NCI-H460 (cell line): Measurements from ENCODE around the gene ZCWPW2. TPM values are rescaled to one million over a fixed set of nuclear protein-coding genes. Genes with fewer than 3 reads are reported as not detected.
A peak's percentile ranks its signal among the peaks of the same experiment; 100 is the strongest.

Experiments used
- DNase-seq: peaks from one replicate; pipeline ENCODE4 v3.0.0-alpha.2; 2016; ENCODE audit warnings: low read depth; ENCODE audit errors: extremely low read depth
- polyA plus RNA-seq: library from polyadenylated mRNA; depleted of rRNA; stranded (reverse); fragments of >200 nt; gene quantifications from 2 replicates; pipeline ENCODE4 v1.2.3, GENCODE V29; 2014; cell fraction: nucleus; rRNA removed
- total RNA-seq: library from RNA; depleted of rRNA; stranded (reverse); fragments of >200 nt; shearing (Covaris generic); gene quantifications from 2 replicates; pipeline ENCODE4 v1.2.3, GENCODE V29; 2014; rRNA removed

The ZCWPW2 gene, protein sequence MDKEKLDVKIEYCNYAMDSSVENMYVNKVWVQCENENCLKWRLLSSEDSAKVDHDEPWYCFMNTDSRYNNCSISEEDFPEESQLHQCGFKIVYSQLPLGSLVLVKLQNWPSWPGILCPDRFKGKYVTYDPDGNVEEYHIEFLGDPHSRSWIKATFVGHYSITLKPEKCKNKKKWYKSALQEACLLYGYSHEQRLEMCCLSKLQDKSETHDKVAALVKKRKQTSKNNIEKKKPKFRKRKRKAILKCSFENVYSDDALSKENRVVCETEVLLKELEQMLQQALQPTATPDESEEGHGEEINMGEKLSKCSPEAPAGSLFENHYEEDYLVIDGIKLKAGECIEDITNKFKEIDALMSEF
- 0.22 and 0.29 TPM in 2 replicates for total RNA-seq
- 0.93 TPM in 1 of 2 replicates, not detected in the other for polyA plus RNA-seq

DNA sequence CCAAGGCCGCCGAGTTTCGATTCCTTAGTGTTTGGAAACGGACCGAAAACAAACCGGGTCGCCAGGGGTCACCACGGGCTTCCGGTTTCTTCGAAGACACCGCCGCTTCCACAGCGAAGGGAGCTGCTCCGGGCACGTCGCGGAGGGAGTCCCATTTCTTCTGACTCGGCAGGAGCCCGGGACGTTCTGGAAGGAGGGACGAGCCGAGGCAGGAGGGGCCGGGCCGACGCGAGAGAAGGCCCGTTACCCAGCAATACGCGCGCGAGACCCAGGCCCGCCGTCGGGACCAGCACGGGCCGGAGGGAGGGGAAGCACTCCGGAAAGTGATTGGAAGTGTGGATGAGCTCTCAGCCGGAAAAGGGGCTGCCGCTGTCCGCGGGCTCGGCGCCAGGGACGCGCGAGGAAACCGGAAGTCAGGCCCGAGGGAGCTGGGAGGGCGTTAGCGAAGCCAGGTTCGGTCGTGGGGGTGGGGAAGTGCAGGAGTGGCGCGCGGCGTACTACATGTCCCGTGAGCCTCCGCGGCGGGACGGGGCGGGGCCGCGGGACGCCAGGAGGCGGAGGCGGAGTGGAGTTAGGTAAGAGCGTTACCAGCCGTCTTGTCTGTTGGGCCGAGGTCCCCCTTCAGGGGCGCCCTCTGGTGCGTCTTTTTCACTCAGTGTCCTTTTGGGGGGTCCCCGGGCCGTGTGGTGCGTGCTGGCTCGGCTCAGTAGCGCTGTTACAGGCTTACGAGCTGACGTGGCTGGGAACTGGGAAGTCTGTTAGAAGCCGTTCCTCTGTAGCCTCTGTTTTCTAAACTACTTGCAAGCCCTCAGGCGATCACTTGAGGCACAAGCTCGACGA lies at the start of gene ZCWPW2, which contains the start of gene AZI2:
Gene ZCWPW2 (plus strand): TSS at position 93 of the 840 bp plus-strand sequence. CDS start 64,348 bp downstream, outside the sequence.
Gene AZI2 (minus strand): TSS at position 196 of the 840 bp plus-strand sequence. CDS start 8,207 bp downstream, outside the sequence.
- DNase-seq: peak; percentile 88

DNA sequence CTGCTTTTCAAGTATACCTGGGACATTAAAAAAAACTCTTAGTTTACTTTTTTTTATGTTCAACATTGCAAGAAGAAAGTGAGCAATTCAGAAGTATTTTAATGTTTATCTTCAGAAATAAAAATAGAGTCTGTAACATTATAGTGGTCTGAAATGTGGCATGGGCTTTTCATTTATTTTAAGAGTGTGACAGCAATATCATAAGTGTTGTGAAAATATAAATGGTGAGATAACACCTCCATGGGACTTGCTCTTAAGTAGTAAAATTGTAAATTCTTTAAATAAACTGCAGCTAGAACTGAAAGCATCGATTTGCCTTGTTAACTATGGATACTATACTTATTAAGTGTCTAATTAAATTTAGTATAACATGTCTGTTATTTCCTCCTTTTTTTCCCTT lies 48.8 kb upstream of the ZCWPW2 start:
- DNase-seq: no peak

DNA sequence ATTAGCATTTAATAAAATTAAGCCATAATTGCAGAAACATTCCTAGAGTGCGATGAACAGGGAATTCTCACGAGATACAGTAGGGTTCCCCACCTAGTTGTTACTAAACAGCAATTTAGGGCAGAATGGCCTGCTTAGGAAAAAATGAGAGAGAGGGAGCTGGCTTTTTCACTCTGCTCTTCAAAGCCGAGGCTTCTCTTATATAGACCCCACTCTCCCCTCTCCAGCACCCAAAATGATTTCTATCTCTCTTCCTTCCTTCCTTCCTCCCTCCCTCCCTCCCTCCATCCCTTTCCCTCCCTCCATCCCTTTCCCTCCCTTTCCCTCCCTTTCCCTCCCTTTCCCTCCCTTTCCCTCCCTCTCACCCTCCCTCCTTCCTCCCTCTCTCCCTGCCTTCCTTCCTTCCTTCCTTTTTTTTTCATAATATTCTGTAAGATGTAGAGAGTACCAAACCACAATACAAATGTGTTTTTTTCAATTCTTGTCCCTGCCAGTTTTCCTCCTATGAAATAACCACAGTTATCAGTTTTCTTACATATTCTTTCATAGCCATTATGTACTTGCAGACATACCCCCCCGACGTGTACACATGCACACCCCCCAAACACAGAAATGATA lies 48.1 kb upstream of the ZCWPW2 start:
- DNase-seq: no peak

DNA sequence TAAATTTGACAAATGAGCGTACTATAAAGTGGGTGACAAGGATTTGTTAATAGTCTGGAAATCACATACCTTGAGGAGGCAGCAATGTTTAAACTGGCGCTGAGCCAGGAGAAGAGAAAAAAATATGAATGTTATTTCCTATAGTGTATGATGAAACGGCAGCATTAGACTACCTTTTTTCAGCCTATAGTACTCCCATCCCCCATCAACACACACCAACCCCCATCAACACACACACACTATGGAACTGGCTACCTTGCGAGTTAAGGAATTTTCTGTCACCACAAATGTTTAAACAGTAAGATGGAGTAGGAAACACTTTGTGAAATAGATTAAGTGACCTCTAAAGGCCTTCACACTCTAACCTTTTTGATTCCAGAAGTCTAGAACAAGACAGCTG lies 46.8 kb upstream of the ZCWPW2 start:
- DNase-seq: no peak

DNA sequence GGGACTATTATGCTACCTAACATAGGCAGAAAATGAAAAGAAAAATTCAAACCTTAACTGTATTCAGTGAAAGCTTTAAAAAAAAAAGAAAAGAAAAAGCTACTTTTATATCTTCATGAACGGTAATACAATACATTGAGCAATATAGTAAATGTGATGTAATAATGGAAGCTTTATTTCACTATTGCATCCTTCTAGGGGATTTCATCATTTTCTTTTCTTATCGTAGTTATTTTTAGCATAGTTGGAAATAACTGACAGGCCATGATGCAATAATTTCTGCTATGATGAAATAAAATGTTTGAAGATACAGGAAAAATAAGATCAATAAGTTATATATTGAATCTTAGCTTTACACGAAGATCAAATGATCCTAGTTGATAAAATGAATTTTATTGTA lies 40.3 kb upstream of the ZCWPW2 start:
- DNase-seq: no peak

DNA sequence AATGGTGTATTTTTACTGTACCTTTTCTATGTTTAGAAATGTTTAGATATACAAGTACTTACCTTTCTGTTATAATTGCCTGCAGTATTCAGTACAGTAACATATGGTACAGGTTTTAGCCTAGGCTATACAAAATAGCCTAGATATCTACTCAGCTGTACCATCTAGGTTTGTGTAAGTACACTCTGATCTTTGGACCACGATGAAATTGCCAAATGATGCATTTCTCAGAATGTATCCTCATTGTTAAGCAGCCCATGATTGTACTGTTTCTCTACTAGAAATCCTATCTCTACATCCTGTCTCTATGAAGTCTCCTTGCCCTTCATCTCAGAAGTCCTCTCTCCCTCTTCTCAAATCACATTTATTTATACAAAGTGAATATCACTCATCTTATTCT lies 32.8 kb upstream of the ZCWPW2 start:
- DNase-seq: no peak

DNA sequence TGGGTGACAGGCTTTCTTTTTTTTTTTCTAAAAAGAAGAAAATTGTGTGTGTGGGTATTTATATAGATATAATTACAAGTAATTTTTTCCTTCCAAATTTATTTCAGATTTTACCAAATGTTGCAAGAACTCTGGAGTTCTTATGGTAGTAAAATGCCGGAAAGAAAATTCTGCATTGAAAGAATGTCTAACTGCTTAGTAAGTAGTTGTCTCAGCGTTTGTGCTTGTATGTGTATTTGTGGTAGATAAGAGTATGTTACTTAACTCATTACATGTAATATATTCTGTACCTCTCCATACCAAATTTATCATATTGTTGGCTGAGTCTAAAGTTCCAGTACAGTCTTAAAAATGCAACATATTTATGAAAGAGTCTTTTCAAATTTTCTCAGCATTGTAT lies 32.3 kb upstream of the ZCWPW2 start:
- DNase-seq: no peak

DNA sequence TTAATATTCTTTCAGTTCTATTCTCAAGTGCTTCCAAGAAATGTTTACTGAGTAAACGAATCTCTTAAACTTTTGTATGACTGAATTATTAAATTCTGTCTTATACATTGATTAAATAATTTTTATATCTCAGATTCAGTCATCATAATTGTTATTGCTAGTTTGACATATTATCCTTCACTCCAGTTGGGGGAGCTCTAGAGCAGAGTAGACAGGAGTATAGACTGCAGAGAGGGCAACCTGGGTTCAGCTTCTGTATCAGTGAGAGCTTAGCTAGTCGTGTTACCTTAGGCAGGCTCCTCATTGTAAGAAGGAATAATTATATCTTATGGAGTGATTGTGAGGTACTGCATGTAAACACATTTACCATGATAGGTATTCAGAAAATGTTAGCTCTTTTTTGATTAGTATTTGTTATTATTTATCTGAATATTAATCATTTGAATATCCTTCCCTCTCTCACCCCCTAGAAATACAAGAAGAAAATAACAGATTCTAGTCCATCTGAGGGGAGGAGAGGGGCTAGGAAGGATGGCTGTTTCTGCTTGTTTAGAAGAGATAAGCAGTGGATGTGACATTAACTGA lies 31.0 kb upstream of the ZCWPW2 start:
- peak; percentile 40 for DNase-seq

DNA sequence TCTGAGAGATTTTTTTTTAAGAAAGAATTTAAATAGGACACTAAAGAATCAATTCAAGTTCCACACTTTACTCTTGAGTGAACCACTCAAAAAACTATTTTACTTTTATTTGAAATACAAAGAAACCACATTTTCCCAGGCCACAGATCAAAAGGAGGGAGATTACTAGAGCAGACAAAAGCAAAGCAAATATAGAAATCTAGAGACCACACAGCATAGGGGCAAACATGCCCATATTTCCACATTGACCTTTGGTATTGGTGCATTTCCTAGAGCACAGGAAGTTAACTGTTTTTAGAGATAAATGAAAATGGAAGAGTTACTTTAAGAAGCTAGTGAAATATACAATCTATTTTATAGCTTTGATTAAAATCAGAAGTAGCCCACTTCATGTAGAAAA lies 27.5 kb upstream of the ZCWPW2 start:
- no peak for DNase-seq

DNA sequence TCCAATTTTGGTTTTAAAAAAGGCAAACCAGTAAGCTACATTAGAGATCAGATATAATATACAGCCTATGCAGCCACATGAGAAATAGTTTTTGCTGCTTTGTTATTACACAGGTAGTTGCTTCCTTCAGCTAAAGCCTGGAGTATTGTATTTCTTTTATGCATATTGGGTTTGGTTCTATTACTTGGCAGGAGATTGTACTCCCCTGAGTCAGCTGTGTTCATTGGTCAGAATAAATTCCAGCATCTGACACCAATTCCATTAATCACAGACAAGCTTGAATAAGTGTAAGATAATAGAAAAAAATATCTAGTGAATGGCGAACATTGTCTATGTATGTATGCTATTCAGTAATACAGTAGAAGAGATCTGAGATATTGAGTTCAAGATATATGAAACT lies 26.1 kb upstream of the ZCWPW2 start:
- no peak for DNase-seq

DNA sequence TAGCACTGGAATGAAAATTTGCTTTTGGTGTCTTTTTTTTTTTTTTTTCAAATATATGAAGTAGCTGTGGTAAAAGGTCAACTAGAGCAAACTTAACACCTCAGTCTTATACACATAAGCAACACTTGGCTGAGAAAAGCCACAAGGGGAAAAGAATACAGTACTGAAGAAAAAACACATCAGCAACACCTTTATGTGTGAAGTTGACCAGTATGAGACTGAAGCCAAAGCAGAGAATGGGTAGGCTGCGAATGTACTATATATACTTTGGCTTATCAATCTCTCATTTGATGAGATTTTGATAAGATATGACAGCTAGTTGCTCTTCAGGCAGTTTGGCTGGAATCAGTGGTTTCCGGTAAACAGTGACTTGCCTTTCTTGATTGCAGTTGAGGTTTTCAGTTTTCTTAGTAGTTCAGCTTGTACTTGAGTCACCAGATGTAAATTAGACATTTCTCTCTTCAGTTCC lies 22.0 kb upstream of the ZCWPW2 start:
- DNase-seq: peak; percentile 41

DNA sequence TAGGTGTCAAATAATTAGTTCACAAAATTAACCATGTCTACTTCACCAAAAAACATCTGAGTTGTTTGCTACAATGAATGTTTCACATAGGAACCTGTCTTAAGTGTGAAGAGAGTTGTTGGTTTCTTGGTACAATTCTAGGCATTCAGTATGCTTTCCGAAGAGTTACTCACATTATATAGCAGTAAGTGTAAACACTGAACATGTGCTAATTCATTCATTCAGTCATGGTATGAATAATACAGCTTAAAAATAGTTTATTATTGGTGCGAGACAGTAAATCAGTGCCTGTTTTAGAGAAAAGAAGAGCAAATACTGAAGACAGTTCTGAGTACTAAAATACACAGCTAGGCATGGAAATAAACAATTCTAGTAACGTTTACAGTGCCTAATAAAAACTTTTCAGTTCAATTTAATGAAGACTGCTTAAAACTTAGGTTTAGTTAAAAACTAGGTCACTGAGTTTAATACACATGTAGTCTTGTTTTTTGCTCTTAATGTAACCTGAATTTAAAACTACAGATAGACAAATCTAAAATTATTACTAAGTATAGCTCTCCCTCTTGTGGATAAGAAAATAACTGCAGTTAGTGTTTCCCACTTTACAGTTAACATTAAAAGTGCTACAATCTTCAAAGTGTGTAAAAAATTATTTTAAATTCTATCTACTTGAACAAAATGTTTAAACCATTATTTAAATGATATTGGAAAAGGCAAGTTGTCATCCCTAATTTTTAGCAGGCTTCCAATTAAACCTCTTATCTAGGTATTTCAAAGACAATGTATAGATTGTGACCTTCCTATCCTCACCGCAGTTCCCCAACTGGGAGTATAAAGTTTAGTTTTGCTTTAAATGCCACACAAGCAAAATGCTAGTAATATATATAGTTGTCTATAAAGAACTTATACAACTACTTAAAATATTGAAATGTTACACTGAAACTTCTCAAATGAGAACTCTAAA lies 20.1 kb upstream of the ZCWPW2 start:
- DNase-seq: no peak

DNA sequence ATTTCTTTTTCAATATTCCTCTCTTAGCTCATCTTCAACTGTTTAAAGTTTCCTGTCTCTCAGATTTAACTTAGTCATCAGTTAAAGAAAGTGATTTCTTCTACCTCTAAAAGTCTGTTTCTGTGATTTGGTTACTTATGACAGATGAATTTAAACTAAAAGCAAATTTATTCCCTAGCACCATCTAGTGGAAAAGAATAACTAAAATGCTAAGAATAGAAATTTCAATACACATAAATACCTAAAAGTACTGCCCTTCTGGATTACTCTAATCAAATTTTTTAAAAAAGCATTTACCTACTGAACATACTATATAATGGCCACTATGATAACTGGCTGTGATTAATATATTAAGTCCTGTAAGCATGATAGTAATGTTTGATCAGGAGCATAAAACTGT lies 14.0 kb upstream of the ZCWPW2 start:
- no peak for DNase-seq

DNA sequence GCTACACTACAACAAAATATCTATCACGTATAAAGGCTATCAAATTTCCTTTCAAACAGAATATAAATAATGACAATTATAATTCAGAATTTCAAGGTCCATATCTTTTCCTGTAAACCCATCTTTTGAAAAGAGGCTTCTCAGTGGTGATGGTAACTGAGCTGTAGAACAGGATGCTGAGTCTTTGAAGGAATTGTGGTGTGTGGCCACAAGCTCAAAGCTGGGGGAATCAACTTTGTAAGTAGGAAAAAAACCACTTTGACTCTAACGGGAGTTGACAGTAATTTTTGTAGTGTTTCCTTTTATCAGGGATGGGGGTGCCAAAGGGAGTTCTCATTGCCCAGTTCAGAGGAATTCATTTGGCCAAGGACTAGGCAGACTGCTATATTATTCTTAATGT lies 13.3 kb upstream of the ZCWPW2 start:
- no peak for DNase-seq

DNA sequence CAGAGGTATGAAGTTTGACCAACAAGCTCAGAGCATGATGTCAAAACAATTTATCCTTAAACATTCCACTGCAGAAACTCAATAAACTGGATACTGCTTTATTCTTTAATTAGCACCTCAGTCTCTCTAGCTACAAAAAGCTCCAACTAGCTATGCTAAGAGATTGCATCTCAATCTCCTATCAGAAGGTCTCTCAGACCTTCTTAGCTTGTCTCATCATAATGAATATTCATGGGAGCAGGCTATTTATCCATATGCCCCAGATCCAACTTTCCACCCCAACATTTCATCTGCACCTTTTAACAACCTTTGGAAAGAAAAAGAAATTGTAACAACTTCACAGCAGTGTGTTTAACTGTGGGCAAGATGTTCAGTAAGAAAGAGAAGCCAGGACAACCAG lies 11.3 kb upstream of the ZCWPW2 start:
- no peak for DNase-seq

DNA sequence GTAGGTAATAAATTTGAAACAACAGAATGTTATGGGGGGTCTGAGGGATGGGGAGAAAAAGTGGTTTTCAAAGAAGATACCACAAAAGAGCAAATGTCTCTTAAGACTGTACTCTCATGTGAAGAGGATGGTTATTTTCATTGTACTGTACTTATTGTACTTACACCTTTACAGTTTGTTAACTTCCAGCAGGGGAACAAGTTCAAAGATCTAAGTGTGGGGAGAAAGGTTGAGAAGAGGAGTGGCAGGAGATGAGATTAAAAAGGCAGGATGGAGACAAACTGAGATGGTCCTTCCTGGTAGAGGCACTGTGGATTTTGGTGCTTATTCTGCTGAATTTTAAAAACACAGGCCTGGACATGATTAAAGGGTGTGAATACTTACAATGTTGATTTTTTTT lies 5.4 kb upstream of the ZCWPW2 start:
- DNase-seq: no peak

DNA sequence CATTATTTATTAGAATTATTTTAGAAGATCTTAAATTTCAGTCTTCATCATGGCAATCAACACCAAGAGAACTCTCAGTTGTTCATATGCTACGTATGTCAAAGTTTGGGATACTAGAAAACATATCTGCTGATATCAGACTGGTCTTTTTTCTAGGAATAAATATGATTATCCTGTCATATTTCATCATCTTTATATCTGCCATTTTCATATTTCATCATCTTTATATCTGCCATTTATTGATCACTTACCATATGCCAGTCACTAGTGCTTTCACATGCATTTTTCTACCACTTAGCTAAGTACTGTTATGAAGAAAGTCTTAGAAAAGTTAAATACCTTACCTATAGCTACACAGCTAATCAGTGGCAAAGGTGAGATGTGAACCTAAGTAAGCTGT lies 2.8 kb upstream of the ZCWPW2 start:
- no peak for DNase-seq

DNA sequence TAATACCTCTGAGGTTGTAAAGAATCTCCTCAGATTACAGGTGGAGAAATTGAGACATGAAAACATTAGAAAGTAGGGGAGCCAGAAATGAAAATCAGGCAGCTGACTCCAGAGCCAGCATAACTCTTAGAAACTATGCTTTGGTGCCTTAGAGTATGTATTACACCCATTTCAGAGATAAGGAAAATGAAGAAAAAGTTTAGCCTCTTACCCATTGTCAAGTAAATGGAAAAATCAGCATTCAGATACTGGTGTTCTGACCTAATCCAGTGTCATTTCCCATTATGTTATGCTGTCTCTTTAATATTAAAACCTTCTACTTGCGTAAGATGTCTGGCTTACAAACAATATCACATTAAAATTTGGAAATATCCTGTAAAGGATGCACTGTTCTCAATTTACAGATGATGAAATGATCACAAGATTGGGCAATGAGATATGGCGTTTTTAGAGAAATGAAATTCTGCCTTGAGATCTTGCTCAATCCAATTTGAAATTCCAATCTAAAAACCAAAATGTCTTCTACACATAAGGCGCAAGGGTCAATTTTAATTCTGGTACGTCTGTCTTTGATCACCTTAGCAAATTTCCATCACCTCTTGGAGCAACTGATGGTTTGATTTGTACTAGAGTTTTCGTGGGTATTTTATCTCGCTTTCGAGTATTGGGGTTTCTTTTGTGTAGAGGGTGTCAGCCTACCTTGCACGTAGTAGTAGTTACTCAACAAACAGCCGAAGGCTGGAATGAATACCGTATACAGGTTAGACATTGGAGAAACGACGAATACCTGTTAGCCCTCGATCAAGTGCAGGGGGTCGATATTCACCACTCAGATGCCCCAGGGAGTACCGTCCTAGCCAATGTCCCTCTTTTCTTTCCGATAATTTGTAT lies 902 bp upstream of the ZCWPW2 start:
- no peak for DNase-seq

DNA sequence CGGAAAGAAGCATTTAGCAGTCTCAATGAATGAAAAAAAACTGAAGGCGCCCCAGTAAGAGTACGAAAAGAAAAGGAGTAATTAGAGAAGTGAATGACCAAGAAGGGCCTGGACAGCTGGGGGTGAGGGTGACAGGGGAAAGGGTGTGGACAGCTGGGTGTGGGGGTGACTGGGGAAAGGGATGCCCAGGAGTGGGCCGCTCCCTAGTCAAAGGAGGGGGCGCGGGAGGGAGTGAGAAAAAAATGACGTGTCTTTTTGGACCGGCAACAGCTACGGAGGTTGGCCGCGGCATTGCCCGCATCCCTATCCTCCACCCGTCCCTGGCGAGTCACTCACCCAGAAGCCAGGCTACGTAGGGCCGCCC lies 274 bp upstream of the ZCWPW2 start:
- no peak for DNase-seq
